SJCRH30 (cell line): ENCODE data around the gene MRPL37. TPM values are rescaled to one million over a fixed set of nuclear protein-coding genes. Genes with fewer than 3 reads are reported as not detected.

ENCODE experiments used
- DNase-seq, 2 experiments: peaks; one replicate each; pipeline ENCODE4 v3.0.0-alpha.2; 2015 to 2020
- H3K27ac ChIP-seq: fragments of 250-450 bp; sonication (Bioruptor Pico); 2 replicates; pipeline ENCODE4 v1.5.1; 2020; ENCODE audit warnings: mild to moderate bottlenecking, moderate library complexity
- H3K27me3 ChIP-seq: fragments of 250-450 bp; sonication (Bioruptor Pico); 2 replicates; pipeline ENCODE4 v1.5.1; 2020; ENCODE audit warnings: mild to moderate bottlenecking, moderate library complexity
- H3K36me3 ChIP-seq: fragments of 250-450 bp; sonication (Bioruptor Pico); 2 replicates; pipeline ENCODE4 v1.5.1; 2020; ENCODE audit warnings: mild to moderate bottlenecking, moderate library complexity
- H3K4me1 ChIP-seq: fragments of 250-450 bp; sonication (Bioruptor Pico); 2 replicates; pipeline ENCODE4 v1.5.1; 2020; ENCODE audit warnings: mild to moderate bottlenecking, moderate library complexity
- H3K4me3 ChIP-seq: fragments of 250-450 bp; sonication (Bioruptor Pico); 2 replicates; pipeline ENCODE4 v1.5.1; 2020; ENCODE audit warnings: mild to moderate bottlenecking, moderate library complexity
- H3K9me3 ChIP-seq: fragments of 250-450 bp; sonication (Bioruptor Pico); replicated peaks from 2 replicates; pipeline ENCODE4 v1.5.1; 2020; ENCODE audit warnings: mild to moderate bottlenecking, moderate library complexity
- total RNA-seq: library from RNA; depleted of rRNA; stranded (reverse); fragments of >200 nt; shearing (Covaris generic); gene quantifications from 2 replicates; pipeline ENCODE4 v1.2.3, GENCODE V29; 2014

The MRPL37 gene
- total RNA-seq, 1 experiment from 2014 or later = 139 TPM

DNA sequence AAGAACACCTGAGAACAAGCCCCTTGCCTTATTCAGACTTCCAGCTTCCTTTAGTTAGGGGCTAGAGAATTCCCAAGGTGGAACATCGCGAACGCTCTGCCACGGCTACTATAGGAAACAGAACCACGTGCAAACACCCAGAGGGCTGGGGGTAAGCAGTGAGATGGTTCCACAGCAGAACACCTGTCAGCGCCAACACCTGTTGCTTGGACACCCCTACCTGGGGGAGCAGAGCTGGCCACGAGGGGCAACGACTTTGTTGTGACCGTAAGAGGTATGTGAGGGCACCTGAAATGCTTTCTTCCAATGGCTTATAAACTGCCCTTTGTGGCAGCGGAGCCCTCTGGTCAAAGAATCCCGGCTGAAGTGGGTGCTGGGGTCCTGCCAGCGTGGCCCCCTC is 50.7 kb downstream of the MRPL37 start:
- no peaks in the 10 kb centered on the region for H3K9me3 ChIP-seq
- H3K36me3 ChIP-seq = no peaks in the 10 kb centered on the region
- no peak for DNase-seq
- H3K27me3 ChIP-seq = no peaks in the 10 kb centered on the region
- peaks cover 50% of the 10 kb centered on the region for H3K4me1 ChIP-seq
- H3K4me3 ChIP-seq = no peak overlapping the region
- peak overlapping the region; percentile 40; the same call in 1 of the 2 replicates for H3K27ac ChIP-seq

GRCh38 chr1:54252371-54252936 is 52.5 kb downstream of the MRPL37 start:
- Histone ChIP-seq H3K4me1 (peaks cover 53% of the 10 kb centered on the region), H3K9me3 (no peaks in the 10 kb centered on the region), H3K4me3 (no peak overlapping the region), H3K36me3 (no peaks in the 10 kb centered on the region), H3K27me3 (no peaks in the 10 kb centered on the region), H3K27ac (no peak overlapping the region; the same call in 1 of the 2 replicates)
- DNase-seq = peak in 1 of 2 experiments; percentile 42

- Histone ChIP-seq H3K4me1 (peaks cover 53% of the 10 kb centered on the region), H3K27ac (peak overlapping the region; percentile 86)
- peak; percentile 86 to 92 for DNase-seq
Measured at GRCh38 chr1:54253480-54253879, 53.5 kb downstream of the MRPL37 start.

GRCh38 chr1:54254055-54254454 is 54.1 kb downstream of the MRPL37 start:
- Histone ChIP-seq H3K4me3 (peak overlapping the region; percentile 6; the same call in 1 of the 2 replicates), H3K4me1 (peaks cover 53% of the 10 kb centered on the region), H3K27me3 (no peaks in the 10 kb centered on the region), H3K9me3 (no peaks in the 10 kb centered on the region), H3K36me3 (no peaks in the 10 kb centered on the region), H3K27ac (peak overlapping the region; percentile 86)
- peak; percentile 88 to 92 for DNase-seq

More at GRCh38 chr1:54253480-54253879, 53.5 kb downstream of the MRPL37 start:
- peak overlapping the region; percentile 6; the same call in 1 of the 2 replicates for H3K4me3 ChIP-seq
- no peaks in the 10 kb centered on the region for H3K27me3 ChIP-seq
- H3K9me3 ChIP-seq = no peaks in the 10 kb centered on the region
- no peaks in the 10 kb centered on the region for H3K36me3 ChIP-seq

- Histone ChIP-seq H3K27me3 (no peaks in the 10 kb centered on the region), H3K27ac (no peak overlapping the region), H3K4me1 (peaks cover 49% of the 10 kb centered on the region), H3K9me3 (no peaks in the 10 kb centered on the region), H3K4me3 (no peak overlapping the region), H3K36me3 (no peaks in the 10 kb centered on the region)
- DNase-seq = no peak
Measured at GRCh38 chr1:54255026-54255702, 55.2 kb downstream of the MRPL37 start.

DNA sequence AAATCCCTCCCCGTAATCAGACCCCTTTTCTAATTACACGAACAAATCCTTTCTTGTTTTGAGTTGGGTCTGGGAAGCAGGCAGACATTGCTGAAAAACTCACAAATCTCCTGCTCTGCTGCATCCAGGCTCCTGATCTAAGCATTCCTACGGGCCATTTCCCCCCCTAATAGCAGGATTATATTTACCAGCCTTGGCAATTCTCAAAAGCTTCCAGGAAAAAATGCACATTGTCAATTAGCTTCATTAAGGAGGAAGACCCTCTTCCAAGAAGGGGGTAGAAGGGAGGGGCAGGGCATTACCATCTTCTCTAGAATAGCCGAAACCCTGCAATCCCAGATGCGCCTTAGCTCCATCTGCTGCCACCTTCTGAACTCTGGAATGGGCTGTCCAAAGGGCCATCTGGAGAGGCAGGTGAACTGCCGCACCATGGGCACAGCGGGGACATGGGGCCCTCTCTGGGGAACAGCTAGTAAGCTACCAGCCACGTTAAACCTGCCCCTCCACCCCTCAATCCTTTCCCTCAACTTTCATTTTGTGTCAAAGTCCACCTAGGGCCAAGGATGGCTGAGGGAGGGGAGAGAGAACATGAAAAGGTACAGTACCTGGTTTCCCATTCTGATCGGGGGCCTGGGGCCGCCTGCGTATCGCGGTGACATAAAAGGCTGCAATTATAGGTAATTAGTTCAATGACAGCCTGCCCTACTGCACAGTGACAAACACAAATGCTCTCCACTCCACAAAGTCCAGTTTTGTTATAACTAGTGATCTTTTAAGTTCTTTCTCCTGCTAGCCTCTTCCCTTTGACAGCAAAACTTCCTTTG is 56.8 kb downstream of the MRPL37 start:
- Histone ChIP-seq H3K27ac (no peak overlapping the region), H3K9me3 (no peaks in the 10 kb centered on the region), H3K27me3 (no peaks in the 10 kb centered on the region), H3K36me3 (no peaks in the 10 kb centered on the region), H3K4me3 (no peak overlapping the region), H3K4me1 (peaks cover 42% of the 10 kb centered on the region)
- DNase-seq = peak in 1 of 2 experiments; percentile 31

DNA sequence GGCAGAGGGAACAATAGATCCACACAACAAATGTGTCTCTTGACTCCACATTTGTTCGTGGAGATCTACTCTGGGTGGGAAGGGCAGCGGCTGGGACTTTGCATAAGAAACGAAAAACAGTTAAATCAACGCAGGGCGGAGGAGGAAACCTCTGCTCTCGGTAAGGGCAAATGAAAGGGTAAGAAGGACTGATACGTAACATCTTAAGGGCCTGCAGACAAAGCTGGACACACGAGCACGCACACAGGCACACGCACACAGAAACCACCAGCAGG is 57.3 kb downstream of the MRPL37 start:
- Histone ChIP-seq H3K4me3 (no peak overlapping the region), H3K36me3 (no peaks in the 10 kb centered on the region), H3K4me1 (peaks cover 36% of the 10 kb centered on the region), H3K9me3 (no peaks in the 10 kb centered on the region), H3K27me3 (no peaks in the 10 kb centered on the region), H3K27ac (no peak overlapping the region)
- no peak for DNase-seq

GRCh38 chr1:54257876-54258275 is 57.9 kb downstream of the MRPL37 start:
- Histone ChIP-seq H3K27me3 (no peaks in the 10 kb centered on the region), H3K36me3 (no peaks in the 10 kb centered on the region), H3K4me1 (peaks cover 30% of the 10 kb centered on the region), H3K27ac (no peak overlapping the region), H3K9me3 (no peaks in the 10 kb centered on the region), H3K4me3 (no peak overlapping the region)
- DNase-seq = no peak

GRCh38 chr1:54259546-54260140 is 59.7 kb downstream of the MRPL37 start:
- Histone ChIP-seq H3K27me3 (no peaks in the 10 kb centered on the region), H3K27ac (no peak overlapping the region), H3K9me3 (no peaks in the 10 kb centered on the region), H3K4me1 (peaks cover 13% of the 10 kb centered on the region), H3K4me3 (no peak overlapping the region), H3K36me3 (no peaks in the 10 kb centered on the region)
- no peak for DNase-seq

GRCh38 chr1:54260810-54261209 is 60.8 kb downstream of the MRPL37 start:
- DNase-seq = no peak
- no peak overlapping the region for H3K4me3 ChIP-seq
- no peaks in the 10 kb centered on the region for H3K36me3 ChIP-seq
- H3K27me3 ChIP-seq = no peaks in the 10 kb centered on the region
- no peak overlapping the region for H3K27ac ChIP-seq
- no peaks in the 10 kb centered on the region for H3K9me3 ChIP-seq
- peaks cover 4% of the 10 kb centered on the region; the same call in 1 of the 2 replicates for H3K4me1 ChIP-seq

DNA sequence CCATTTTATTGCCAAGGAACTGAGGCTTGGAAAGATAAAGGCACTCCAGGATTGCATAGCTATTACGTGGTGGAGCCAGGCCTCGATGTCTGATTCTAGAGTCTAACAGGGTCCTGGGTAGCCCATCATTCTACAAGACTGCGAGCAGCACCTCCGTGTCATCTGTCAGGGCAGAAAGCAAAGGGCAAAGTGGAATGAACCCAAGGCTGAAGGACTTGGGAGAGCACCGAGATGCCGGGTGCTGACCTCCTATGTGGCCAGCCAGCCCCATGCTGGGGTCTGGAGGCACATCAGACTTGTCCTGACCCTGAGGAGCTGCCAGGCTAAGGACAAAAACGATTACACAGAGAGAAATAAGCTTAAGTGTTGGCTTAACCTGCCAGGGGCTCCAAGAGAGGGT is 62.3 kb downstream of the MRPL37 start:
- no peaks in the 10 kb centered on the region for H3K4me1 ChIP-seq
- no peak for DNase-seq
- no peaks in the 10 kb centered on the region for H3K27me3 ChIP-seq
- no peak overlapping the region for H3K27ac ChIP-seq
- no peaks in the 10 kb centered on the region; the same call in 1 of the 2 replicates for H3K36me3 ChIP-seq
- no peak overlapping the region for H3K4me3 ChIP-seq
- no peaks in the 10 kb centered on the region for H3K9me3 ChIP-seq

DNA sequence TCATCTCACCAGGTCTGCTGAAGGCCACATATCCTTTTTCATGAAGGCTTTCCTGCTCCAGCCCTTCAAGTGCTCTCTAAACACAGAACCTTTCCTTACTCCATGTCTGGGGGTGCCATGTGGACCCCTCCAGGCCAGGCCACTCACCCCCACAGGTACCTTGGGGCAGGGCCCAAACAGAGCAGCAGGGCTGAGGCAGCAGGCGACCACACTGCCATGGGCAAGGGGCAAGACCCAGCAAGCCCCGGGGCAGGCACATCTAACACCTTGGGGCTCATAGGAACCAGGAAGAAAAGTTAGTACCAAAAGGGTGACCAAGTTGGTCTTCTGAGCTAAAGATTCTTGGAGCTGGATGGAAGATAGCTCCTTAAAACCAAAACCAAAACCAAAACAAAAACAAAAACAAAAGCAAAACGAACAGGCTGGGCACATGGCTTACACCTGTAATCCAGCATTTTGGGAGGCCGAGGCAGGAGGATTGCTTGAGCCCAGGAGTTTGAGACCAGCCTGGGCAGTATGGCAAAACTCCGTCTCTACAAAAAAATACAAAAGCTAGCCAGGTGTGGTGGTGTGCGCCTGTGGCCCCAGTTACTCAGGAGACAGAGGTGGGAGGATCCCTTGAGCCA is 63.7 kb downstream of the MRPL37 start:
- no peaks in the 10 kb centered on the region; the same call in 1 of the 2 replicates for H3K36me3 ChIP-seq
- no peak for DNase-seq
- H3K4me1 ChIP-seq = no peaks in the 10 kb centered on the region
- H3K27ac ChIP-seq = no peak overlapping the region
- H3K9me3 ChIP-seq = no peaks in the 10 kb centered on the region
- H3K27me3 ChIP-seq = no peaks in the 10 kb centered on the region
- H3K4me3 ChIP-seq = no peak overlapping the region

DNA sequence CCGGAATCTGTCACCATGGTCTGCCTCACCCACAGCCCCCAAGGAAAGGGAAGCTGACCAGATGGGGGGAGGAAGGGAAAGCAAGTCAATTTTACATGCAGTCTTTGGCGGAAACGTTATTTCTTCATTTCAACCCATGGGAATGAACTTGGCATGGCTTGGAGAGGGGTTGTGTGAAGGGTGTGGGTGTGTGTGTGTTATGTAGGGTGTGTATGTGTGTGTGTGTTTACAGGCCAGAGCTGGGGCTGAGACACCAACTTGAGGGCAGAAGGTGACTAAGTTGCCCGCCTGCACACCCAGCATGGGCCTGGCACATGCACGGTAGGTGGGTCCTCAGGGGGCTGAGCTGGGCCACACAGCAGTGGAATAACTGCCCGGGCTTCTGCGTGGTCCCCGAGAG is 65.2 kb downstream of the MRPL37 start:
- no peak overlapping the region for H3K27ac ChIP-seq
- no peaks in the 10 kb centered on the region for H3K9me3 ChIP-seq
- H3K4me1 ChIP-seq = peaks cover 4% of the 10 kb centered on the region; the same call in 1 of the 2 replicates
- H3K36me3 ChIP-seq = no peaks in the 10 kb centered on the region; the same call in 1 of the 2 replicates
- H3K4me3 ChIP-seq = no peak overlapping the region
- DNase-seq = no peak
- no peaks in the 10 kb centered on the region for H3K27me3 ChIP-seq

DNA sequence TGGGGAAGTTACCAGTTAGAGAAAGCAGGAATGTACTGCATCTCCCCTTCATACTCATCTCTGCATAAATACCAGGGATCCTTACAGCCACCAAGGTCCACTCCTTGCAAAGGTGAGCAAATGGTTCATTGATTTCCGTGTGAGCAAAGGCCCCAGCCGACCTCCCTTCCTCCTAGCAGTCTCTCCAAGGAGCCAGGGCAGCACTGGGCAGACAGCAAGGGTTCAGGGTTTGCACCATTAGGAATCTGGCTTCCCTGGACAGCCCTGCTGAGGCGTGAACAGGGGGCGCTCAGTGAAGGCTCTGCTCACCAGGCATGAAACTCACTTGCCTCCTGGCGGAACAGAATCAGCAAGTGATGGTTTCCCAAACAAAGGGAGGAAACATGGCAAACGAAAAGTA is 65.7 kb downstream of the MRPL37 start:
- Histone ChIP-seq H3K27me3 (no peaks in the 10 kb centered on the region), H3K27ac (no peak overlapping the region), H3K4me1 (peaks cover 5% of the 10 kb centered on the region), H3K36me3 (no peaks in the 10 kb centered on the region; the same call in 1 of the 2 replicates), H3K4me3 (no peak overlapping the region), H3K9me3 (no peaks in the 10 kb centered on the region)
- DNase-seq = no peak
